Testis (tissue), 3 donors: ENCODE results near the gene CCN2. TPM values are rescaled to one million over a fixed set of nuclear protein-coding genes. Genes with fewer than 3 reads are reported as not detected.

Experiments
- DNase-seq: peaks from one replicate; pipeline ENCODE4 v3.0.0-alpha.2; 2019
- H3K27ac ChIP-seq, 2 donors: fragments of 200-600 bp; sonication (generic); one replicate each; pipeline ENCODE4 v1.5.1; 2019
- H3K27me3 ChIP-seq: fragments of 200-600 bp; sonication (generic); one replicate; pipeline ENCODE4 v1.5.1; 2019
- H3K36me3 ChIP-seq: fragments of 200-600 bp; sonication (generic); one replicate; pipeline ENCODE4 v1.5.1; 2017; ENCODE audit warnings: low read depth; ENCODE audit errors: missing control alignments
- H3K4me1 ChIP-seq: fragments of 200-600 bp; sonication (generic); one replicate; pipeline ENCODE4 v1.5.1; 2019
- H3K4me3 ChIP-seq, 2 donors: fragments of 200-600 bp; sonication (generic); one replicate each; pipeline ENCODE4 v1.5.1; 2017 to 2019
- H3K9me3 ChIP-seq: fragments of 200-600 bp; sonication (generic); one replicate; pipeline ENCODE4 v1.5.1; 2017
- CTCF ChIP-seq, 3 experiments: fragments of 450-650 bp in 2 of 3; fragments of 200-600 bp in 1 of 3; sonication (generic) in 1 of 3; IDR thresholded peaks; one replicate each; pipeline ENCODE4 v1.5.1; 2016 to 2019; ENCODE audit warnings: antibody characterized with exemption in 3 of 3, mild to moderate bottlenecking in 2 of 3, moderate library complexity in 1 of 3
- POLR2A ChIP-seq: fragments of 450-650 bp; IDR thresholded peaks from one replicate; pipeline ENCODE4 v1.6.1; 2017; ENCODE audit warnings: antibody characterized with exemption, mild to moderate bottlenecking, moderate library complexity
- WGBS, 2 donors: methylation state at CpG; one replicate each; pipeline ENCODE4 v1.1.5; 2018; 5-methylcytosine and 5-hydroxymethylcytosine counted together
- intact Hi-C: fragments of 100-400 bp; cut with DNase I; formaldehyde crosslinking; loops from one replicate; pipeline ENCODE4 v1.15.1; 2023; ENCODE audit warnings: low total_unique reads
- polyA plus RNA-seq: library from polyadenylated mRNA; stranded (reverse); fragments of 350-450 nt; fragmentation: Illumina TruSeq; extraction: RNeasy Lipid Tissue Mini Kit (QIAGEN cat#74804); gene quantifications from one replicate; pipeline ENCODE4 v1.2.3, GENCODE V29; 2014; ENCODE audit warnings: low read depth, low replicate concordance; ENCODE audit not compliant: insufficient read depth
- total RNA-seq, 2 donors: library from RNA; depleted of rRNA; stranded (reverse); fragments of >200 nt; gene quantifications; one replicate each; pipeline ENCODE4 v1.2.3, GENCODE V29; 2016

Gene CCN2
- total and polyA plus RNA-seq, 3 donors from 2014 or later, result 39.1 to 50.4 (median 50.2) TPM

GRCh38 chr6:131924881-131925474, 26.2 kb downstream of the CCN2 start:
- 40% methylated on average over 4 of the region's 4 CpGs for WGBS, 2 donors
- no peak for TF ChIP-seq POLR2A
- TF ChIP-seq CTCF (IDR thresholded peaks at IDR 0.05), result peak in 2 of 3 experiments; percentile 29 to 48
- Histone ChIP-seq H3K36me3 (no peaks in the 10 kb centered on the region), H3K9me3 (no peaks in the 10 kb centered on the region), H3K4me1 (no peaks in the 10 kb centered on the region), H3K4me3 (no peak overlapping the region), H3K27ac (no peak overlapping the region), H3K27me3 (no peaks in the 10 kb centered on the region)
- intact Hi-C loops, result loop anchor here (5.0 kb wide), 1 partner anchor 292 kb away; no protein-coding TSS in a partner anchor
- DNase-seq, result no peak

DNA sequence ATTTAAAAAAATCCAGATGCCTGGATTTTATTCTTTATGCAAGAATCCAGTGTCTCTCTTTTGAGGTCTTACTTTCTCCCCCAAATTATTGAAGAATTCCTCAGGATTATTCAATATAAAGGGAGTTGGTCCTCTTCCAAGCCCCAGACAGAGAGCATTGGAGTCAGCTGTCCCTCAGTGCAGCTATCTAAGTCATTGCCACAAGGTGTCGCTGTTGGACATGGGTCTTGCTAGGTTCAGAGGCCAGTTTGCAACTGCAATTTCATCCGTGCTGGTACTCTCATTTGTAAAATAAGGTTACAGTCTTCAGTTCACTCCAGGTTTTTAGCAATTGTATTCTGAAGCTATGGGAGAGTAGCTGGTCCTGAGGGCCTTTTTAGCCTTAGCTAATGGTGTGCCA, 27.8 kb downstream of the CCN2 start:
- TF ChIP-seq CTCF (IDR thresholded peaks at IDR 0.05) (peak; percentile 49 to 57 (median 52)), POLR2A (no peak)
- intact Hi-C loops, result loop anchor here (5.0 kb wide), 1 partner anchor 294 kb away; no protein-coding TSS in a partner anchor
- Histone ChIP-seq H3K9me3 (no peaks in the 10 kb centered on the region), H3K4me3 (no peak overlapping the region), H3K27ac (no peak overlapping the region), H3K4me1 (no peaks in the 10 kb centered on the region), H3K36me3 (no peaks in the 10 kb centered on the region), H3K27me3 (no peaks in the 10 kb centered on the region)
- DNase-seq, result peak; percentile 86
- WGBS, 2 donors, result 8 to 17% methylated on average over 2 of the region's 2 CpGs

DNA sequence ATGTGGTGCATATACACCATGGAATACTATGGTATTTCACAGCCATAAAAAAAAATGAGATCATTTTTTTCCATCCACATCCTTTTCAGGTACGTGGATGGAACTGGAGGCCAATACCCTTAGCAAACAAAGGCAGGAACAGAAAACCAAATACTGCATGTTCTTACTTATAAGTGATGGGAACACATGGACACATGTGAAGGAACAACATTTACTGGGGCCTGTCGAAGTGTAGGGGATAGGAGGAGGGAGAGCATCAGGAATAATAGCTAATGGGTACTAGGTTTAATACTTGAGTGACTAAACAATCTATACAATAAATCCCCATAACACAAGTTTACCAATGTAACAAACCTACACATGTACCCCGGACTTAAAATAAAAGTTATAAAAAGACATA, 30.5 kb downstream of the CCN2 start:
- TF ChIP-seq POLR2A, result no peak
- no peak for TF ChIP-seq CTCF (IDR thresholded peaks at IDR 0.05)
- Histone ChIP-seq H3K36me3 (no peaks in the 10 kb centered on the region), H3K4me1 (no peaks in the 10 kb centered on the region), H3K9me3 (no peaks in the 10 kb centered on the region), H3K27me3 (no peaks in the 10 kb centered on the region), H3K4me3 (no peak overlapping the region), H3K27ac (no peak overlapping the region)
- WGBS, 2 donors, result 80 to 91% methylated on average over 3 of the region's 3 CpGs
- intact Hi-C loops, result loop anchor here (5.0 kb wide), 1 partner anchor 297 kb away; no protein-coding TSS in a partner anchor
- DNase-seq, result no peak

DNA sequence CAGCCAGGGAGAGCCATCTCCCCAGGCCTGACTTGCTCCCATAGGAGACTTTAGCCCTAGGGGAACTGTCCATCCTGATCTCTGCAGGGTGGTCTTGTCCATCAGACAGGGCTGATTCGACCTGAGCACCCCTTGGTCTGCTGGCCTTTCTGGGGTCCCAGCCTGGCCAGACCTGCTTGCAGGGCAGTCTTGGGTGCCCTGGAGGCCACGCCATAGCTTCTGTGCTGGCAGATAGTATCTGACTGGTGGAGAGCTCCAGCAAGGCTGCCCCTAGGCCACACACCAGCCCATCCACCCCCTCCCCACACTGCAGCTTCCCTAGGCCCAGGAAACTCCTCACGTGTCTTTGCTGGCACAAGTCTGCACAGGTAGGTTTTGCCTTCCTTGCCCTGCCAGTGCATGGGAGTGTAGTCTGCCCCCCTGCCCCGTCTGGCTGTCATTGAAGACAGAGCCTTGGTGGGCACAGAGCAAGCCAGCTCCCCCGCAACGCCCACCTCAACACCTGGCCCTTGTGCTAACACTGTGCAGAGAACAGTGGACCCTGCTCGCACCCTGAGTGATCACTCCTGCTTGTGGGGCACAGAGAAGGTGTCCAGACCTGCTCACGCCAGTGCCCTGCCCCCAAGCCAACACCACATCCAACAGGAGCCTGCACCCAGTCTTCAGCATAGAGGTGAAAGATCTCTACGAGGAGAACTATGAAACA, 32.4 kb downstream of the CCN2 start:
- Histone ChIP-seq H3K27ac (no peak overlapping the region), H3K36me3 (no peaks in the 10 kb centered on the region), H3K4me1 (no peaks in the 10 kb centered on the region), H3K4me3 (no peak overlapping the region), H3K27me3 (no peaks in the 10 kb centered on the region), H3K9me3 (no peaks in the 10 kb centered on the region)
- 92 to 93% methylated on average over 2 to 9 of the region's 9 CpGs for WGBS, 2 donors
- intact Hi-C loops, result no loop called here
- TF ChIP-seq CTCF (IDR thresholded peaks at IDR 0.05), result no peak
- TF ChIP-seq POLR2A, result no peak
- no peak for DNase-seq
